Keratinocyte (primary cell): ENCODE measurements around the gene MAP3K1.

Experiments
- CTCF ChIP-seq, 3 experiments: IDR thresholded peaks in 1 of 3; conservative IDR thresholded peaks in 1 of 3; optimal IDR thresholded peaks in 1 of 3; 2 replicates in 2 of 3; 3 replicates in 1 of 3; pipeline versions ENCODE3 to v1.5.1; 2011; ENCODE audit warnings: low read length in 3 of 3, mild to moderate bottlenecking in 3 of 3, moderate library complexity in 2 of 3, control low read depth in 1 of 3, inconsistent platforms in 1 of 3; ENCODE audit not compliant: insufficient read depth in 2 of 3; ENCODE audit errors: extremely low read depth in 1 of 3
- EZH2 ChIP-seq: IDR thresholded peaks from one replicate; pipeline ENCODE4 v1.6.1; 2012; ENCODE audit warnings: inconsistent platforms, mild to moderate bottlenecking, low read length, moderate library complexity

GRCh38 chr5:56800186-56800585 lies 15.2 kb upstream of the MAP3K1 start:
- no peak for TF ChIP-seq CTCF (optimal IDR thresholded peaks at IDR 0.05 in 1 of 3, IDR thresholded peaks at IDR 0.05 in 1 of 3, conservative IDR thresholded peaks at IDR 0.05 in 1 of 3; ENCODE audit: extremely low read depth in 1 of 3, insufficient read depth in 2 of 3, low read length in 3 of 3)
- TF ChIP-seq EZH2: no peak
